Measurements from ENCODE around the gene NFIA. TPM values are rescaled to one million over a fixed set of nuclear protein-coding genes. Genes with fewer than 3 reads are reported as not detected.

Gene NFIA
- total and polyA plus RNA-seq, 2 donors (not counting 1 experiment from before 2014, with no cell fraction given) = 0.28 to 0.54 TPM

DNA sequence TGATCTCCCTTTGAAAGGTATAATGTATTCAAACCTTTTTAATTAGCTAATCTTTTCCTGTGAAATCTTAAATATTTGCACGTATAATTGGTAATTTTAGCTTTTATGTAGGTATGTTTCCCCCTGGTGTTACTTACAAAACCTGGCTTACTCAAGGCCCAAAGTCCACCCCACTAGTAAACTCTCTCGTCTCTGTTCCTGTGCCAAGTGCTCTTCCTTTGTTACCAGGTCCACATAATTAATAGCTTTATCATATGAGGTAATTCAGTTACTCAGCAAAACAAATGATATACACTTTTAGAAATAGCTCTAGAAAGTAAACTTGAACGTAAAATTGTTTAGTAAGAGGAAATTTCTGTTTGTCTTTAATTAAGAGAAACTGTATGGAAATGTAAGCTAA, 36.7 kb downstream of the NFIA start:
- no peaks in the 10 kb centered on the region for H3K9me3 ChIP-seq (ENCODE audit: control extremely low read depth in 1 of 3, control insufficient read depth in 2 of 3, insufficient read depth in 1 of 3, low read length in 2 of 3)
- Mint-ChIP-seq H3K27me3 (peaks cover 15% of the 10 kb centered on the region), H3K9me3 (ENCODE audit: insufficient read depth) (no peaks in the 10 kb centered on the region), H3K4me3 (no peak overlapping the region), H3K27ac (no peak overlapping the region), H3K4me1 (no peaks in the 10 kb centered on the region)
- H3K36me3 ChIP-seq (replicated peaks in 1 of 2; ENCODE audit: control extremely low read depth in 1 of 2, control insufficient read depth in 1 of 2, extremely low read depth in 1 of 2, insufficient read depth in 2 of 2, low read length in 1 of 2) = no peaks in the 10 kb centered on the region
- ChIA-PET CTCF (interaction anchor here (0.6 kb wide), 1 partner anchor 12 kb away, joined by 3 read pairs; no protein-coding TSS in a partner anchor), POLR2A (no interaction called here)
- DNase-seq (no peak), ATAC-seq (ENCODE audit: low read depth) (no peak)
- TF ChIP-seq, protein P1, sequence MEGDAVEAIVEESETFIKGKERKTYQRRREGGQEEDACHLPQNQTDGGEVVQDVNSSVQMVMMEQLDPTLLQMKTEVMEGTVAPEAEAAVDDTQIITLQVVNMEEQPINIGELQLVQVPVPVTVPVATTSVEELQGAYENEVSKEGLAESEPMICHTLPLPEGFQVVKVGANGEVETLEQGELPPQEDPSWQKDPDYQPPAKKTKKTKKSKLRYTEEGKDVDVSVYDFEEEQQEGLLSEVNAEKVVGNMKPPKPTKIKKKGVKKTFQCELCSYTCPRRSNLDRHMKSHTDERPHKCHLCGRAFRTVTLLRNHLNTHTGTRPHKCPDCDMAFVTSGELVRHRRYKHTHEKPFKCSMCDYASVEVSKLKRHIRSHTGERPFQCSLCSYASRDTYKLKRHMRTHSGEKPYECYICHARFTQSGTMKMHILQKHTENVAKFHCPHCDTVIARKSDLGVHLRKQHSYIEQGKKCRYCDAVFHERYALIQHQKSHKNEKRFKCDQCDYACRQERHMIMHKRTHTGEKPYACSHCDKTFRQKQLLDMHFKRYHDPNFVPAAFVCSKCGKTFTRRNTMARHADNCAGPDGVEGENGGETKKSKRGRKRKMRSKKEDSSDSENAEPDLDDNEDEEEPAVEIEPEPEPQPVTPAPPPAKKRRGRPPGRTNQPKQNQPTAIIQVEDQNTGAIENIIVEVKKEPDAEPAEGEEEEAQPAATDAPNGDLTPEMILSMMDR (IDR thresholded peaks at IDR 0.05) = no peak
- TF ChIP-seq EZH2 (IDR thresholded peaks at IDR 0.05; ENCODE audit: borderline replicate concordance, insufficient read depth, low read depth, low read length, poor library complexity, severe bottlenecking) = no peak
- H3K4me3 ChIP-seq (ENCODE audit: control extremely low read depth in 1 of 5, extremely low read depth in 1 of 5, insufficient read depth in 1 of 5, low read depth in 2 of 5, low read length in 4 of 5) = no peak overlapping the region
- no peak overlapping the region for H3K27ac ChIP-seq (ENCODE audit: low read length in 2 of 2)
- H3K4me2 ChIP-seq (replicated peaks; ENCODE audit: low read depth, low read length, poor library complexity, severe bottlenecking) = no peak overlapping the region
- intact Hi-C loops (cut with micrococcal nuclease) = no loop called here
- no CpG with 5 or more reads among the region's 3 CpGs for WGBS (ENCODE audit: insufficient coverage)
- H3K9ac ChIP-seq (ENCODE audit: low read length) = no peak overlapping the region
- no peaks in the 10 kb centered on the region for H3K4me1 ChIP-seq (ENCODE audit: control insufficient read depth in 2 of 2, insufficient read depth in 2 of 2, low read length in 2 of 2)
- no peaks in the 10 kb centered on the region for H3K79me2 ChIP-seq (ENCODE audit: control insufficient read depth, insufficient read depth, low read length)
- H2AFZ ChIP-seq (ENCODE audit: insufficient read depth, low read depth, low read length, poor library complexity, severe bottlenecking) = no peak overlapping the region
- H3K27me3 ChIP-seq (replicated peaks in 1 of 4; ENCODE audit: control extremely low read depth in 1 of 4, control insufficient read depth in 3 of 4, insufficient read depth in 4 of 4, low read length in 3 of 4) = no peaks in the 10 kb centered on the region
- no peaks in the 10 kb centered on the region for H4K20me1 ChIP-seq (ENCODE audit: control insufficient read depth, insufficient read depth, low read length, poor library complexity, severe bottlenecking)

DNA sequence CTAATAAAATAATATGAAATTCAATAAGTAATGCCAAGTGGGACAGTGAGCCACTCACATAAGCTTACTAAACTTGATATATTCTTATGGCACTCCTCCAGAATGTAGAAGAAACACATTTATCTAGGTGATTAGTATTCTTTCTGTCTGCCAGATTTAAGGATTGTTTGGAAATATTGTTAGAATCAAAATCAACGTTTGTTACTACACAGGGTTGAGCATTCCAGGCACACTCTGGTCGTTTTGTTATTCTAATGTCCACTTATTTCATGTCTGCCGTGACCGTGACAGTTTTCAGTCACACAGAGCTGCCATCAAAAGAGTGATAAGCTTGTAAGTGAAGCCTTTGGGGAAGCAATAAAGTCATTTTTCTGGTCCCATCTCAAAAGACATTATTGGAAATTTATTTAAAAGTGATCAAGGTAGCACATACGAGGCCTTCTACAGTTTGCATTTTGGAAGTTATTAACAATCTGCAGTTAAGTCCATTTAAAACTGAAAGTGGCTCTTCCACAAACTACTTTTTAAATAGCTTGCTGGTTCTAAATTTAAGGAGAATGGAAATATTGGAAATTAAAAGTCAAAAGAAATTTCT, 38.0 kb downstream of the NFIA start:
- no peak overlapping the region for H3K4me3 Mint-ChIP-seq
- H3K9me3 Mint-ChIP-seq (ENCODE audit: insufficient read depth) = no peaks in the 10 kb centered on the region
- no peaks in the 10 kb centered on the region for H3K4me1 Mint-ChIP-seq
- Histone ChIP-seq H3K4me3 (ENCODE audit: control extremely low read depth in 1 of 5, extremely low read depth in 1 of 5, insufficient read depth in 1 of 5, low read depth in 2 of 5, low read length in 4 of 5) (no peak overlapping the region), H3K79me2 (ENCODE audit: control insufficient read depth, insufficient read depth, low read length) (no peaks in the 10 kb centered on the region), H3K9ac (ENCODE audit: low read length) (no peak overlapping the region), H3K4me1 (ENCODE audit: control insufficient read depth in 2 of 2, insufficient read depth in 2 of 2, low read length in 2 of 2) (no peaks in the 10 kb centered on the region), H3K9me3 (ENCODE audit: control extremely low read depth in 1 of 3, control insufficient read depth in 2 of 3, insufficient read depth in 1 of 3, low read length in 2 of 3) (no peaks in the 10 kb centered on the region), H3K4me2 (replicated peaks; ENCODE audit: low read depth, low read length, poor library complexity, severe bottlenecking) (no peak overlapping the region), H4K20me1 (ENCODE audit: control insufficient read depth, insufficient read depth, low read length, poor library complexity, severe bottlenecking) (no peaks in the 10 kb centered on the region), H3K27ac (ENCODE audit: low read length in 2 of 2) (no peak overlapping the region), H3K27me3 (replicated peaks in 1 of 4; ENCODE audit: control extremely low read depth in 1 of 4, control insufficient read depth in 3 of 4, insufficient read depth in 4 of 4, low read length in 3 of 4) (no peaks in the 10 kb centered on the region), H2AFZ (ENCODE audit: insufficient read depth, low read depth, low read length, poor library complexity, severe bottlenecking) (no peak overlapping the region), H3K36me3 (replicated peaks in 1 of 2; ENCODE audit: control extremely low read depth in 1 of 2, control insufficient read depth in 1 of 2, extremely low read depth in 1 of 2, insufficient read depth in 2 of 2, low read length in 1 of 2) (no peaks in the 10 kb centered on the region)
- H3K27ac Mint-ChIP-seq = no peak overlapping the region
- no peak for DNase-seq
- POLR2A ChIA-PET = no interaction called here
- no peak for TF ChIP-seq EZH2 (IDR thresholded peaks at IDR 0.05; ENCODE audit: borderline replicate concordance, insufficient read depth, low read depth, low read length, poor library complexity, severe bottlenecking)
- TF ChIP-seq, protein P1 (IDR thresholded peaks at IDR 0.05) = no peak
- no peak for ATAC-seq (ENCODE audit: low read depth)
- CTCF ChIA-PET = interaction anchor here (0.6 to 1.8 kb wide), 3 partner anchors 63 to 71 kb away, joined by 3 to 7 read pairs (median 4); no protein-coding TSS in a partner anchor
- 85% methylated on average over 4 of the region's 5 CpGs for WGBS (ENCODE audit: insufficient coverage)
- intact Hi-C loops (cut with micrococcal nuclease) = no loop called here
- peaks cover 17% of the 10 kb centered on the region for H3K27me3 Mint-ChIP-seq

Measured in B cell (primary cell).